Neural crest cell (in vitro differentiated cells): Measurements from ENCODE around the gene OR4D10. TPM values are rescaled to one million over a fixed set of nuclear protein-coding genes. Genes with fewer than 3 reads are reported as not detected.

Experiments used
- DNase-seq: peaks from one replicate; pipeline ENCODE4 v3.0.0; 2021; ENCODE audit warnings: low read depth, mixed read lengths, low spot score
- H3K27ac Mint-ChIP-seq: one replicate; pipeline ENCODE4 v1.8.0; 2021; ENCODE audit warnings: mild to moderate bottlenecking, mixed read lengths; ENCODE audit not compliant: unreplicated experiment
- H3K27me3 Mint-ChIP-seq: 2 replicates; pipeline ENCODE4 v1.8.0; 2021; ENCODE audit warnings: low read depth, mild to moderate bottlenecking, mixed read lengths
- H3K36me3 Mint-ChIP-seq: 2 replicates; pipeline ENCODE4 v1.8.0; 2021; ENCODE audit warnings: low read depth, mild to moderate bottlenecking, mixed read lengths
- H3K4me1 Mint-ChIP-seq: 2 replicates; pipeline ENCODE4 v1.8.0; 2021; ENCODE audit warnings: mixed read lengths
- H3K4me3 Mint-ChIP-seq: one replicate; pipeline ENCODE4 v1.8.0; 2021; ENCODE audit warnings: mild to moderate bottlenecking, mixed read lengths
- H3K9me3 Mint-ChIP-seq: 2 replicates; pipeline ENCODE4 v1.8.0; 2021; ENCODE audit warnings: mixed read lengths
- CTCF ChIP-seq: fragments of 200-600 bp; sonication (generic); conservative IDR thresholded peaks from 2 replicates; pipeline ENCODE4 v1.5.0; 2021; ENCODE audit warnings: antibody characterized with exemption, mild to moderate bottlenecking
- total RNA-seq: library from RNA; stranded (reverse); gene quantifications from 2 replicates; pipeline ENCODE4 v1.2.1, GENCODE V29; 2021

OR4D10 gene
- total RNA-seq, 1 donor from 2014 or later: not detected

GRCh38 chr11:59459916-59460315 lies 13.2 kb upstream of the OR4D10 start:
- no peak overlapping the region for H3K27ac Mint-ChIP-seq
- peaks cover 3% of the 10 kb centered on the region for H3K9me3 Mint-ChIP-seq
- no peak for TF ChIP-seq CTCF
- no peaks in the 10 kb centered on the region for H3K4me1 Mint-ChIP-seq
- no peak for DNase-seq
- no peaks in the 10 kb centered on the region for H3K36me3 Mint-ChIP-seq
- no peak overlapping the region for H3K4me3 Mint-ChIP-seq
- peaks cover 5% of the 10 kb centered on the region for H3K27me3 Mint-ChIP-seq

- Mint-ChIP-seq H3K9me3 (no peaks in the 10 kb centered on the region), H3K27me3 (peaks cover 8% of the 10 kb centered on the region), H3K4me1 (no peaks in the 10 kb centered on the region), H3K4me3 (no peak overlapping the region), H3K36me3 (no peaks in the 10 kb centered on the region), H3K27ac (no peak overlapping the region)
- TF ChIP-seq CTCF: no peak
- DNase-seq: no peak
Measured at GRCh38 chr11:59463190-59463641, 9.9 kb upstream of the OR4D10 start.

- no peaks in the 10 kb centered on the region for H3K4me1 Mint-ChIP-seq
- H3K4me3 Mint-ChIP-seq: no peak overlapping the region
- TF ChIP-seq CTCF: no peak
- no peaks in the 10 kb centered on the region for H3K36me3 Mint-ChIP-seq
- H3K27ac Mint-ChIP-seq: no peak overlapping the region
- no peaks in the 10 kb centered on the region for H3K9me3 Mint-ChIP-seq
- H3K27me3 Mint-ChIP-seq: peaks cover 29% of the 10 kb centered on the region
- no peak for DNase-seq
Measured at GRCh38 chr11:59475176-59475575, 2.1 kb downstream of the OR4D10 start.

- Mint-ChIP-seq H3K27me3 (peaks cover 23% of the 10 kb centered on the region), H3K4me3 (no peak overlapping the region), H3K9me3 (no peaks in the 10 kb centered on the region), H3K36me3 (no peaks in the 10 kb centered on the region), H3K27ac (no peak overlapping the region), H3K4me1 (no peaks in the 10 kb centered on the region)
- TF ChIP-seq CTCF: no peak
- no peak for DNase-seq
Measured at GRCh38 chr11:59479906-59480305, 6.8 kb downstream of the OR4D10 start.

GRCh38 chr11:59480359-59480758 lies 7.2 kb downstream of the OR4D10 start:
- DNase-seq: no peak
- no peaks in the 10 kb centered on the region for H3K9me3 Mint-ChIP-seq
- H3K27ac Mint-ChIP-seq: no peak overlapping the region
- no peaks in the 10 kb centered on the region for H3K36me3 Mint-ChIP-seq
- TF ChIP-seq CTCF: no peak
- H3K27me3 Mint-ChIP-seq: peaks cover 21% of the 10 kb centered on the region
- H3K4me3 Mint-ChIP-seq: no peak overlapping the region
- no peaks in the 10 kb centered on the region for H3K4me1 Mint-ChIP-seq

- no peak for DNase-seq
- no peaks in the 10 kb centered on the region for H3K36me3 Mint-ChIP-seq
- H3K27ac Mint-ChIP-seq: no peak overlapping the region
- H3K4me1 Mint-ChIP-seq: no peaks in the 10 kb centered on the region
- no peak for TF ChIP-seq CTCF
- H3K9me3 Mint-ChIP-seq: peaks cover 2% of the 10 kb centered on the region
- H3K4me3 Mint-ChIP-seq: no peak overlapping the region
- H3K27me3 Mint-ChIP-seq: no peaks in the 10 kb centered on the region
Measured at GRCh38 chr11:59501931-59502330, 28.8 kb downstream of the OR4D10 start.
